ENCODE measurements around the gene PHKA2.

PHKA2 gene

DNA sequence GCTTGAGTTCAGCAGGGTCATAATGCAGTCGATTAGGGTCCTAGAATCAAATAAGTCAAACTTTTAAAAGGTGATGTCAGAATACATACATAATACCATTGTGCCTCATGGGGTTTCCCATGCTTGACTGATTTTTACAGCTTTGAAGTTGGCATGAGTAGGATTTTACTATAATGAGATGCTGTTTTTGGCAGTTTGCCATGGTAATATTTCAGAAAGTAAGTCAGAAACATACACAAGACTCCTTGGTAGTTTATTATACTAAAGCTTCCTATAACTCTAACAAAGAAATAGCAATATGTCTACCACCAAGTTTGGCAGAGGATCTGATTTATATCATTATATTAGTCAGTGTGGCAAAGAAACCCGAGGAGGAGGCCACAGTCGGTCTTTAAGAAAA is 45.2 kb downstream of the PHKA2 start:
- H3K27me3 ChIP-seq (replicated peaks; ENCODE audit: control insufficient read depth, insufficient read depth, low read length) = no peaks in the 10 kb centered on the region
- H3K4me3 ChIP-seq (replicated peaks; ENCODE audit: low read depth, low read length) = no peak overlapping the region
- TF ChIP-seq, protein P1, sequence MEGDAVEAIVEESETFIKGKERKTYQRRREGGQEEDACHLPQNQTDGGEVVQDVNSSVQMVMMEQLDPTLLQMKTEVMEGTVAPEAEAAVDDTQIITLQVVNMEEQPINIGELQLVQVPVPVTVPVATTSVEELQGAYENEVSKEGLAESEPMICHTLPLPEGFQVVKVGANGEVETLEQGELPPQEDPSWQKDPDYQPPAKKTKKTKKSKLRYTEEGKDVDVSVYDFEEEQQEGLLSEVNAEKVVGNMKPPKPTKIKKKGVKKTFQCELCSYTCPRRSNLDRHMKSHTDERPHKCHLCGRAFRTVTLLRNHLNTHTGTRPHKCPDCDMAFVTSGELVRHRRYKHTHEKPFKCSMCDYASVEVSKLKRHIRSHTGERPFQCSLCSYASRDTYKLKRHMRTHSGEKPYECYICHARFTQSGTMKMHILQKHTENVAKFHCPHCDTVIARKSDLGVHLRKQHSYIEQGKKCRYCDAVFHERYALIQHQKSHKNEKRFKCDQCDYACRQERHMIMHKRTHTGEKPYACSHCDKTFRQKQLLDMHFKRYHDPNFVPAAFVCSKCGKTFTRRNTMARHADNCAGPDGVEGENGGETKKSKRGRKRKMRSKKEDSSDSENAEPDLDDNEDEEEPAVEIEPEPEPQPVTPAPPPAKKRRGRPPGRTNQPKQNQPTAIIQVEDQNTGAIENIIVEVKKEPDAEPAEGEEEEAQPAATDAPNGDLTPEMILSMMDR (IDR thresholded peaks at IDR 0.05; ENCODE audit: insufficient read depth, low read length, poor library complexity, severe bottlenecking) = no peak
- H3K36me3 ChIP-seq (ENCODE audit: control insufficient read depth, insufficient read depth, low read length) = no peaks in the 10 kb centered on the region; the same call in 1 of the 2 replicates
- no peak for DNase-seq (ENCODE audit: extremely low read depth, insufficient read length)

DNA sequence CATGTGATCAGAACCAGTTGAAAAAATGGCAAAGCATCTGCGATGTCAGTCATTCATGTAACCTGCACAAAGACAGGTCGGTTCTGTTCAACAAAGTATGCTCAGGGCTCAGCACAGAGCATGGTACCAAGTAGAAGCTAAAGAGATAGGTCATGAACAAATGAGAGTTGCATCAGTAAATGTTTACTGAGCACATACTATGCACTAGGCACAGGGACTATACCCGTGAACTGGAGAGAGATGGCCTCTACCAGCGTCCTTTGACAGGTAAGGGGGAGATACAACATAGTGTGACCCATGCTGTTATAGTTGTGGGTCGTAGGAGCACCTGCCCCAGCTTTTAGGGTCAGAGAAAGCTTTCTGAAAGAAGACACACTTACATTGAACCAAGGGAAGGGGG is 46.7 kb downstream of the PHKA2 start:
- Histone ChIP-seq H3K27me3 (replicated peaks; ENCODE audit: control insufficient read depth, insufficient read depth, low read length) (no peaks in the 10 kb centered on the region), H3K36me3 (ENCODE audit: control insufficient read depth, insufficient read depth, low read length) (no peaks in the 10 kb centered on the region; the same call in 1 of the 2 replicates), H3K4me3 (replicated peaks; ENCODE audit: low read depth, low read length) (no peak overlapping the region)
- TF ChIP-seq, protein P1 (IDR thresholded peaks at IDR 0.05; ENCODE audit: insufficient read depth, low read length, poor library complexity, severe bottlenecking) = no peak
- no peak for DNase-seq (ENCODE audit: extremely low read depth, insufficient read length)

DNA sequence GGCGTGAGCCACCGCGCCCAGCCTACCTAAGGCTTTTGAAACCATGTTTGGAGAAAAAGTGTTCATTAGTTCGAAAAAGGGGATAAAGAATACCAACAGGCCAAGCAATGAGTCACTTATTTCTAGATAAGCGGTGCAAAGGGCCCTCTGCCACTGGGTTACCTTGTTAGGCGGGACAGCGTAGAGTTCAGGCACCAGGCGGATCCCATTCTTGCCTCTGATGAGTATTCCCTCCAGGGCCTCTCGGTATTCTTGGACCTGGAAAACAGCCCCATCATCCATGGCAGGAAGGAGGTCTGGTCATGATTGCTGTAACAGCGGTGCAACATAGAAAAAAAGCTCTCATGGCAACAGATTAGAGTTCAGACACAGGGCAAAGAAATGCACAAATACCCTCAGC is 48.0 kb downstream of the PHKA2 start:
- TF ChIP-seq, protein P1 (IDR thresholded peaks at IDR 0.05; ENCODE audit: insufficient read depth, low read length, poor library complexity, severe bottlenecking) = no peak

DNA sequence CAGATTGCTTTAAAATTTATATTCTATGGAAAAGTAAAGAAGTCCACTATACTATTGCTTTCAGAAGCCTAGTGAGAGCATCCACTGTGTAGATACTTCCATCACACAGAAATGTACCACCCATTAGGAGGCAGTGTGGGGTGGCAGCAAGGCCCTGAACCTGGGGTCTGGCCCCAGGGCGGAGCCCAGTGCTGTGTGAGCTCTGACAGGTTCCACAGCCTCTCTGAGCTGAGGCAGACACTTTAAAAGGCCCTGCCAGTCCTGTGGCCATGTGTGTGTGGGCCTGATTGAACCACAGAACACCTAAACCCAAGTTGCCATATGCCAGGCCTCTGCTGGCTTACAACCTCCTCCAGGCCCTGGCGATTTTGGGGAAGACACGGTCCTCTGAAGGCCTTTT is 49.2 kb downstream of the PHKA2 start:
- Histone ChIP-seq H3K4me3 (replicated peaks; ENCODE audit: low read depth, low read length) (no peak overlapping the region), H3K27me3 (replicated peaks; ENCODE audit: control insufficient read depth, insufficient read depth, low read length) (no peaks in the 10 kb centered on the region), H3K36me3 (ENCODE audit: control insufficient read depth, insufficient read depth, low read length) (no peaks in the 10 kb centered on the region; the same call in 1 of the 2 replicates)
- TF ChIP-seq, protein P1 (IDR thresholded peaks at IDR 0.05; ENCODE audit: insufficient read depth, low read length, poor library complexity, severe bottlenecking) = no peak
- DNase-seq (ENCODE audit: extremely low read depth, insufficient read length) = no peak

More for the DNA sequence above, 48.0 kb downstream of the PHKA2 start:
- no peaks in the 10 kb centered on the region; the same call in 1 of the 2 replicates for H3K36me3 ChIP-seq (ENCODE audit: control insufficient read depth, insufficient read depth, low read length)
- no peak for DNase-seq (ENCODE audit: extremely low read depth, insufficient read length)
- H3K27me3 ChIP-seq (replicated peaks; ENCODE audit: control insufficient read depth, insufficient read depth, low read length) = no peaks in the 10 kb centered on the region
- H3K4me3 ChIP-seq (replicated peaks; ENCODE audit: low read depth, low read length) = no peak overlapping the region

DNA sequence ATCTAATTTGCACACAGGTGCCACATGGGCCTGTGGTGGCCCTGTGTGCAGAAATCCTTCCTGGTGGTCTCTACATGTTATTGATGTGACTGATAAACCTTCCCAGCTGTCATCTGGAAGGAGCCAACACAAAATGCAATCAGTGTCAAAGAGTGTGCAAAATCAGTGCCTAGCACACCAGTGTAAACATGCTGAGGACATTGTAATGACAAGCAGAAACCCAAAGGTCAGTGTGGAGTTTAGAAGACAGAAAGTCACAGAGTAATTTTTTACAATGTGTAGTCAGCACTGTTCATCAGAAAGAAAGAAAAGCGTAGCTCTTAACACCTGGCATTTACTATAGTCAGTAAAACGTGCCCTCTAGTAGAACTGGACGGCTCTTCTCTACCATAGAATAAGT is 50.3 kb downstream of the PHKA2 start:
- no peak for DNase-seq (ENCODE audit: extremely low read depth, insufficient read length)
- TF ChIP-seq, protein P1 (IDR thresholded peaks at IDR 0.05; ENCODE audit: insufficient read depth, low read length, poor library complexity, severe bottlenecking) = no peak
- Histone ChIP-seq H3K36me3 (ENCODE audit: control insufficient read depth, insufficient read depth, low read length) (no peaks in the 10 kb centered on the region; the same call in 1 of the 2 replicates), H3K27me3 (replicated peaks; ENCODE audit: control insufficient read depth, insufficient read depth, low read length) (no peaks in the 10 kb centered on the region), H3K4me3 (replicated peaks; ENCODE audit: low read depth, low read length) (no peak overlapping the region)

DNA sequence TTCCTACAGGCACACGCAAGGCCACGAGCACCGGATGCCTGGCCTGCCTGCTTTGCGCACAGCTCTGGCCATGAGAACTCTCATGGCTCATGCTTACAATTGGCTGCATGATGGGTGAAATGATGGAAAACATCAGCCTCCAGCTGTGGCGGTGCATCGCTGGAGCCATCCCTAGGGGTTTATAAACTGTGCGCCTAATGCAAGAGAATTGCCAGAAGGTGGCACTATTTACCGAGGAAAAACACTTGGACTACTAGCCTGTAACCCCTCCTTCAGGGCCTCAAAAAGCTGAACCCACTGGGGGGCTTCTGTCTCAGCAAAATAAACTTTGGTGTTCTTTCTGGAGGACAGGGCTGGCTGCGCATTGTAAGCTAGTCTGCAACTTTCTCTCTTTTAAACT is 51.9 kb downstream of the PHKA2 start:
- H3K36me3 ChIP-seq (ENCODE audit: control insufficient read depth, insufficient read depth, low read length) = no peaks in the 10 kb centered on the region; the same call in 1 of the 2 replicates
- no peaks in the 10 kb centered on the region for H3K27me3 ChIP-seq (replicated peaks; ENCODE audit: control insufficient read depth, insufficient read depth, low read length)
- no peak for DNase-seq (ENCODE audit: extremely low read depth, insufficient read length)

More for the DNA sequence above, 51.9 kb downstream of the PHKA2 start:
- TF ChIP-seq, protein P1 (IDR thresholded peaks at IDR 0.05; ENCODE audit: insufficient read depth, low read length, poor library complexity, severe bottlenecking) = peak; percentile 39
- no peak overlapping the region for H3K4me3 ChIP-seq (replicated peaks; ENCODE audit: low read depth, low read length)

Data from GM06990 (cell line).